Activated CD4-positive, alpha-beta memory T cell treated with anti-CD3 and anti-CD28 coated beads for 36 hours (primary cell): Measurements from ENCODE around the gene ANKRD28. TPM values are rescaled to one million over a fixed set of nuclear protein-coding genes. Genes with fewer than 3 reads are reported as not detected.

Experiments used
- CTCF ChIA-PET: fragments of 350-600 bp; sonication (Branson Sonifier 250); formaldehyde crosslinking; loops from one replicate; lab custom pipeline; 2021; ENCODE audit warnings: antibody characterized with exemption, inconsistent platforms; lab: Charles Lee
- POLR2A ChIA-PET: fragments of 350-600 bp; sonication (Branson Sonifier 250); formaldehyde crosslinking; loops from one replicate; lab custom pipeline; 2021; ENCODE audit warnings: antibody characterized with exemption; lab: Charles Lee
- DNase-seq: peaks from one replicate; pipeline ENCODE4 v3.0.0-alpha.2; 2020
- H3K27ac Mint-ChIP-seq: one replicate; pipeline ENCODE4 v1.8.0; 2021; ENCODE audit warnings: mixed read lengths
- H3K27me3 Mint-ChIP-seq: one replicate; pipeline ENCODE4 v1.8.0; 2021; ENCODE audit warnings: mixed read lengths
- H3K36me3 Mint-ChIP-seq: one replicate; pipeline ENCODE4 v1.8.0; 2021; ENCODE audit warnings: mixed read lengths
- H3K4me1 Mint-ChIP-seq: one replicate; pipeline ENCODE4 v1.8.0; 2021; ENCODE audit warnings: low read depth, mixed read lengths
- H3K4me3 Mint-ChIP-seq: one replicate; pipeline ENCODE4 v1.8.0; 2021; ENCODE audit warnings: mild to moderate bottlenecking, mixed read lengths
- H3K9me3 Mint-ChIP-seq: one replicate; pipeline ENCODE4 v1.8.0; 2021; ENCODE audit warnings: mixed read lengths
- intact Hi-C: fragments of 100-400 bp; cut with micrococcal nuclease; formaldehyde crosslinking; loops from one replicate; pipeline ENCODE4 v1.15.1; 2023
- total RNA-seq, 2 experiments: library from RNA; stranded (reverse); gene quantifications; one replicate each; pipeline ENCODE4 v1.2.3, GENCODE V29; 2021

The ANKRD28 gene
- total RNA-seq, 2 experiments from 2014 or later = 31.4 to 34.8 TPM

- CTCF ChIA-PET = no interaction called here
- H3K4me1 Mint-ChIP-seq = no peaks in the 10 kb centered on the region
- intact Hi-C loops = no loop called here
- DNase-seq = no peak
- H3K9me3 Mint-ChIP-seq = no peaks in the 10 kb centered on the region
- no peaks in the 10 kb centered on the region for H3K27me3 Mint-ChIP-seq
- H3K36me3 Mint-ChIP-seq = peaks cover 20% of the 10 kb centered on the region
- POLR2A ChIA-PET = no interaction called here
- no peak overlapping the region for H3K27ac Mint-ChIP-seq
- H3K4me3 Mint-ChIP-seq = no peak overlapping the region
These were observed 83.3 kb downstream of the ANKRD28 start for GRCh38 chr3:15714448-15714847.

- H3K36me3 Mint-ChIP-seq = peaks cover 25% of the 10 kb centered on the region
- no peak overlapping the region for H3K4me3 Mint-ChIP-seq
- POLR2A ChIA-PET = no interaction called here
- intact Hi-C loops = no loop called here
- no peaks in the 10 kb centered on the region for H3K4me1 Mint-ChIP-seq
- CTCF ChIA-PET = interaction anchor here (1.2 to 1.3 kb wide), 2 partner anchors 10 to 83 kb away, joined by 3 read pairs; no protein-coding TSS in a partner anchor
- no peaks in the 10 kb centered on the region for H3K9me3 Mint-ChIP-seq
- no peaks in the 10 kb centered on the region for H3K27me3 Mint-ChIP-seq
- DNase-seq = no peak
- H3K27ac Mint-ChIP-seq = no peak overlapping the region
These were observed 84.4 kb downstream of the ANKRD28 start for GRCh38 chr3:15713364-15713763.

GRCh38 chr3:15711281-15711680 lies 86.5 kb downstream of the ANKRD28 start:
- intact Hi-C loops = no loop called here
- Mint-ChIP-seq H3K9me3 (peaks cover 3% of the 10 kb centered on the region), H3K4me3 (no peak overlapping the region), H3K27me3 (no peaks in the 10 kb centered on the region), H3K36me3 (peaks cover 35% of the 10 kb centered on the region), H3K4me1 (no peaks in the 10 kb centered on the region), H3K27ac (no peak overlapping the region)
- POLR2A ChIA-PET = no interaction called here
- CTCF ChIA-PET = no interaction called here
- DNase-seq = no peak

- ChIA-PET CTCF (no interaction called here), POLR2A (no interaction called here)
- H3K27me3 Mint-ChIP-seq = no peaks in the 10 kb centered on the region
- DNase-seq = no peak
- intact Hi-C loops = no loop called here
- peaks cover 39% of the 10 kb centered on the region for H3K36me3 Mint-ChIP-seq
- H3K4me3 Mint-ChIP-seq = no peak overlapping the region
- H3K9me3 Mint-ChIP-seq = peaks cover 3% of the 10 kb centered on the region
- no peak overlapping the region for H3K27ac Mint-ChIP-seq
- H3K4me1 Mint-ChIP-seq = no peaks in the 10 kb centered on the region
These were observed 88.7 kb downstream of the ANKRD28 start for GRCh38 chr3:15708882-15709677.

GRCh38 chr3:15707779-15708178 lies 90.0 kb downstream of the ANKRD28 start:
- Mint-ChIP-seq H3K36me3 (peaks cover 35% of the 10 kb centered on the region), H3K27ac (no peak overlapping the region), H3K4me3 (no peak overlapping the region), H3K27me3 (no peaks in the 10 kb centered on the region), H3K9me3 (peaks cover 3% of the 10 kb centered on the region), H3K4me1 (no peaks in the 10 kb centered on the region)
- no peak for DNase-seq
- ChIA-PET POLR2A (no interaction called here), CTCF (no interaction called here)
- intact Hi-C loops = no loop called here

- POLR2A ChIA-PET = no interaction called here
These were observed 94.4 kb downstream of the ANKRD28 start for GRCh38 chr3:15703346-15703745.

GRCh38 chr3:15694628-15695027 lies 103.2 kb downstream of the ANKRD28 start:
- Mint-ChIP-seq H3K27me3 (no peaks in the 10 kb centered on the region), H3K27ac (no peak overlapping the region), H3K4me3 (no peak overlapping the region), H3K36me3 (peaks cover 22% of the 10 kb centered on the region), H3K4me1 (peaks cover 2% of the 10 kb centered on the region), H3K9me3 (peaks cover 2% of the 10 kb centered on the region)
- POLR2A ChIA-PET = no interaction called here
- intact Hi-C loops = no loop called here
- CTCF ChIA-PET = interaction anchor here (1.8 kb wide), 1 partner anchor 118 kb away, joined by 5 read pairs; no protein-coding TSS in a partner anchor
- no peak for DNase-seq

More at GRCh38 chr3:15703346-15703745, 94.4 kb downstream of the ANKRD28 start:
- Mint-ChIP-seq H3K27ac (no peak overlapping the region), H3K27me3 (no peaks in the 10 kb centered on the region), H3K4me1 (no peaks in the 10 kb centered on the region), H3K9me3 (peaks cover 6% of the 10 kb centered on the region), H3K36me3 (peaks cover 30% of the 10 kb centered on the region), H3K4me3 (no peak overlapping the region)
- intact Hi-C loops = no loop called here
- CTCF ChIA-PET = no interaction called here
- no peak for DNase-seq

GRCh38 chr3:15693355-15693754 lies 104.4 kb downstream of the ANKRD28 start:
- H3K4me3 Mint-ChIP-seq = no peak overlapping the region
- peaks cover 21% of the 10 kb centered on the region for H3K36me3 Mint-ChIP-seq
- intact Hi-C loops = no loop called here
- no peaks in the 10 kb centered on the region for H3K9me3 Mint-ChIP-seq
- no peak for DNase-seq
- H3K4me1 Mint-ChIP-seq = peaks cover 2% of the 10 kb centered on the region
- ChIA-PET CTCF (interaction anchor here (0.5 to 1.8 kb wide), 2 partner anchors 119 to 253 kb away, joined by 3 to 5 read pairs; no protein-coding TSS in a partner anchor), POLR2A (no interaction called here)
- H3K27me3 Mint-ChIP-seq = no peaks in the 10 kb centered on the region
- no peak overlapping the region for H3K27ac Mint-ChIP-seq

- intact Hi-C loops = no loop called here
- Mint-ChIP-seq H3K27me3 (no peaks in the 10 kb centered on the region), H3K4me1 (peaks cover 7% of the 10 kb centered on the region), H3K4me3 (no peak overlapping the region), H3K27ac (no peak overlapping the region), H3K9me3 (no peaks in the 10 kb centered on the region), H3K36me3 (peaks cover 23% of the 10 kb centered on the region)
- ChIA-PET CTCF (no interaction called here), POLR2A (no interaction called here)
- no peak for DNase-seq
These were observed 107.0 kb downstream of the ANKRD28 start for GRCh38 chr3:15690748-15691147.

- Mint-ChIP-seq H3K27me3 (no peaks in the 10 kb centered on the region), H3K36me3 (peaks cover 23% of the 10 kb centered on the region), H3K9me3 (no peaks in the 10 kb centered on the region), H3K27ac (no peak overlapping the region), H3K4me1 (peaks cover 7% of the 10 kb centered on the region), H3K4me3 (no peak overlapping the region)
- ChIA-PET CTCF (no interaction called here), POLR2A (no interaction called here)
- intact Hi-C loops = no loop called here
- no peak for DNase-seq
These were observed 107.5 kb downstream of the ANKRD28 start for GRCh38 chr3:15690230-15690629.

- H3K27ac Mint-ChIP-seq = no peak overlapping the region
These were observed 111.9 kb downstream of the ANKRD28 start for GRCh38 chr3:15685927-15686326.

GRCh38 chr3:15683253-15683652 lies 114.5 kb downstream of the ANKRD28 start:
- Mint-ChIP-seq H3K36me3 (peaks cover 20% of the 10 kb centered on the region), H3K27me3 (no peaks in the 10 kb centered on the region), H3K4me3 (no peak overlapping the region), H3K4me1 (peaks cover 5% of the 10 kb centered on the region), H3K9me3 (no peaks in the 10 kb centered on the region), H3K27ac (no peak overlapping the region)
- POLR2A ChIA-PET = no interaction called here
- CTCF ChIA-PET = no interaction called here
- DNase-seq = no peak
- intact Hi-C loops = no loop called here

More at GRCh38 chr3:15685927-15686326, 111.9 kb downstream of the ANKRD28 start:
- no peaks in the 10 kb centered on the region for H3K27me3 Mint-ChIP-seq
- H3K4me1 Mint-ChIP-seq = peaks cover 5% of the 10 kb centered on the region
- no peak overlapping the region for H3K4me3 Mint-ChIP-seq
- H3K36me3 Mint-ChIP-seq = peaks cover 24% of the 10 kb centered on the region
- H3K9me3 Mint-ChIP-seq = no peaks in the 10 kb centered on the region
- ChIA-PET CTCF (no interaction called here), POLR2A (no interaction called here)
- intact Hi-C loops = no loop called here
- no peak for DNase-seq
